ENCODE measurements around the gene ADAMTS8. TPM values are rescaled to one million over a fixed set of nuclear protein-coding genes. Genes with fewer than 3 reads are reported as not detected.

Gene ADAMTS8
- total RNA-seq: 1 to 10 TPM in 1 of 2 donors, under 1 TPM in 1; 0.82 to 1.7 TPM

- Histone ChIP-seq H3K4me1 (replicated peaks) (peaks cover 6% of the 10 kb centered on the region), H3K27me3 (replicated peaks; ENCODE audit: insufficient read depth) (peaks cover 5% of the 10 kb centered on the region), H3K4me3 (peak within 1 kb of the TSS; percentile 21 to 33), H3K36me3 (no peaks in the 10 kb centered on the region), H3K27ac (no peak within 1 kb of the TSS), H3K9me3 (no peaks in the 10 kb centered on the region)
- DNase-seq (ENCODE audit: low spot score): no peak
- intact Hi-C loops (cut with DNase I): loop anchor here (2.0 kb wide), 1 partner anchor 214 kb away; no protein-coding TSS in a partner anchor
- 4% methylated on average over 60 of the region's 64 CpGs for WGBS
- TF ChIP-seq CTCF (IDR thresholded peaks at IDR 0.05) (no peak), POLR2A (IDR thresholded peaks at IDR 0.05) (no peak), POLR2AphosphoS5 (IDR thresholded peaks at IDR 0.05) (no peak)
Observed at GRCh38 chr11:130428316-130429119, at the start of gene ADAMTS8. TSS of gene ADAMTS8 (minus strand) at chr11:130428609. CDS start at chr11:130428286, 323 bp downstream.

GRCh38 chr11:130477586-130478203, 49.3 kb upstream of the ADAMTS8 start:
- 77% methylated on average over 6 of the region's 6 CpGs for WGBS
- no peaks in the 10 kb centered on the region for H3K27me3 ChIP-seq (replicated peaks; ENCODE audit: insufficient read depth)
- no peak overlapping the region for H3K4me3 ChIP-seq
- intact Hi-C loops (cut with DNase I): loop anchor here (5.0 kb wide), 1 partner anchor 45 kb away; no protein-coding TSS in a partner anchor
- TF ChIP-seq POLR2AphosphoS5 (IDR thresholded peaks at IDR 0.05): no peak
- TF ChIP-seq CTCF (IDR thresholded peaks at IDR 0.05): no peak
- TF ChIP-seq POLR2A (IDR thresholded peaks at IDR 0.05): no peak
- H3K27ac ChIP-seq: peak overlapping the region in 1 of 2 donors; percentile 5
- no peaks in the 10 kb centered on the region for H3K4me1 ChIP-seq (replicated peaks)
- no peaks in the 10 kb centered on the region for H3K9me3 ChIP-seq
- H3K36me3 ChIP-seq: no peaks in the 10 kb centered on the region
- no peak for DNase-seq (ENCODE audit: low spot score)

- DNase-seq (ENCODE audit: low spot score): no peak
- Histone ChIP-seq H3K27me3 (replicated peaks; ENCODE audit: insufficient read depth) (no peaks in the 10 kb centered on the region), H3K4me3 (no peak overlapping the region), H3K27ac (no peak overlapping the region), H3K4me1 (replicated peaks) (no peaks in the 10 kb centered on the region), H3K9me3 (no peaks in the 10 kb centered on the region), H3K36me3 (no peaks in the 10 kb centered on the region)
- intact Hi-C loops (cut with DNase I): loop anchor here (5.0 kb wide), 1 partner anchor 45 kb away; no protein-coding TSS in a partner anchor
- TF ChIP-seq CTCF (IDR thresholded peaks at IDR 0.05) (no peak), POLR2A (IDR thresholded peaks at IDR 0.05) (no peak), POLR2AphosphoS5 (IDR thresholded peaks at IDR 0.05) (no peak)
- 88% methylated on average over 16 of the region's 16 CpGs for WGBS
Observed at GRCh38 chr11:130476922-130477491, 48.6 kb upstream of the ADAMTS8 start.

GRCh38 chr11:130476200-130476921, 48.0 kb upstream of the ADAMTS8 start:
- Histone ChIP-seq H3K27ac (no peak overlapping the region), H3K4me1 (replicated peaks) (no peaks in the 10 kb centered on the region)
- WGBS: 91% methylated on average over 12 of the region's 12 CpGs

More at GRCh38 chr11:130476200-130476921, 48.0 kb upstream of the ADAMTS8 start:
- Histone ChIP-seq H3K9me3 (no peaks in the 10 kb centered on the region), H3K36me3 (no peaks in the 10 kb centered on the region), H3K27me3 (replicated peaks; ENCODE audit: insufficient read depth) (no peaks in the 10 kb centered on the region), H3K4me3 (no peak overlapping the region)
- no peak for TF ChIP-seq CTCF (IDR thresholded peaks at IDR 0.05)
- TF ChIP-seq POLR2A (IDR thresholded peaks at IDR 0.05): no peak
- TF ChIP-seq POLR2AphosphoS5 (IDR thresholded peaks at IDR 0.05): no peak
- intact Hi-C loops (cut with DNase I): loop anchor here (5.0 kb wide), 1 partner anchor 46 kb away; no protein-coding TSS in a partner anchor
- no peak for DNase-seq (ENCODE audit: low spot score)
